ENCODE results near the gene GATAD1. TPM values are rescaled to one million over a fixed set of nuclear protein-coding genes. Genes with fewer than 3 reads are reported as not detected.

GATAD1 gene
- total RNA-seq (2014; rRNA removed) = 15.8 and 20.0 TPM in 2 replicates
- percentile 93 among the genes with signal in this experiment for Bru-seq, nascent RNA
- percentile 93 among the genes with signal in this experiment for BruChase-seq, experiment 1, labeled RNA remaining after a 6-hour chase
- BruChase-seq, experiment 2, labeled RNA remaining after a 2-hour chase = percentile 94 among the genes with signal in this experiment
- long read RNA-seq, transcript GATAD1-201 (5 exons, 3,962 nt) = major isoform, 28 of 80 reads
- long read RNA-seq, partial matches to known transcripts = 24 of 80 reads
- long read RNA-seq, other reads (novel, unspliced or antisense) = 23 of 80 reads

GRCh38 chr7:92447345-92448204, at the start of gene GATAD1:
TSS of gene GATAD1 (plus strand) at chr7:92447482. CDS start at chr7:92447730, 248 bp downstream.
- Histone ChIP-seq H3K9ac (ENCODE audit: low read length) (peak within 1 kb of the TSS; percentile 98), H4K20me1 (ENCODE audit: low read length) (no peaks in the 10 kb centered on the region), H2AFZ (ENCODE audit: low read length) (peak within 1 kb of the TSS; percentile 96), H3K27ac (ENCODE audit: low read length) (peak within 1 kb of the TSS; percentile 61), H3K36me3 (ENCODE audit: low read depth, low read length) (peaks cover 23% of the 10 kb centered on the region), H3K9me3 (ENCODE audit: low read length) (no peaks in the 10 kb centered on the region), H3K4me1 (ENCODE audit: insufficient read depth, low read length) (peaks cover 15% of the 10 kb centered on the region), H3K9me2 (replicated peaks; ENCODE audit: low read length) (no peaks in the 10 kb centered on the region), H3K4me2 (ENCODE audit: low read length) (peak within 1 kb of the TSS; percentile 82), H3K4me3 (ENCODE audit: low read length) (peak within 1 kb of the TSS; percentile 93), H3F3A (ENCODE audit: low read length, unreplicated experiment) (no peaks in the 10 kb centered on the region), H3K27me3 (ENCODE audit: low read length) (no peaks in the 10 kb centered on the region), H3K79me2 (ENCODE audit: low read length) (peaks cover 14% of the 10 kb centered on the region)
- no peak for TF ChIP-seq EZH2phosphoT487 (IDR thresholded peaks at IDR 0.05; ENCODE audit: borderline replicate concordance, low read length)
- TF ChIP-seq CTCF (conservative IDR thresholded peaks at IDR 0.05; ENCODE audit: low read depth, low read length) = peak; percentile 80
- no peak for TF ChIP-seq EZH2 (IDR thresholded peaks at IDR 0.05; ENCODE audit: low read length, unreplicated experiment)
- ATAC-seq (peak; percentile 90), DNase-seq (peak; percentile 89)
- POLR2A ChIA-PET (ENCODE audit: unreplicated experiment) = interaction anchor here (0.6 to 1.1 kb wide), 4 partner anchors 81 to 590 kb away, joined by 3 to 12 read pairs (median 4); partner anchors contain the start of genes PEX1 and RBM48
- CTCF ChIA-PET = interaction anchor here (0.6 to 2.5 kb wide), 9 partner anchors 14 to 268 kb away, joined by 3 to 26 read pairs (median 4); partner anchors contain the start of genes ANKIB1, KRIT1, PEX1 and RBM48
- intact Hi-C loops (cut with micrococcal nuclease) = loop anchor here (1.0 to 5.0 kb wide), 7 partner anchors 13 to 565 kb away; partner anchors contain the start of genes ANKIB1, CYP51A1, KRIT1 and LRRD1
- BruUV-seq (replicated peaks) = no TSS peak

GRCh38 chr7:92397542-92397941, 49.7 kb upstream of the GATAD1 start:
- Histone ChIP-seq H3K27ac (ENCODE audit: low read length) (no peak overlapping the region), H3K9ac (ENCODE audit: low read length) (no peak overlapping the region), H3K9me2 (replicated peaks; ENCODE audit: low read length) (no peaks in the 10 kb centered on the region), H3K4me2 (ENCODE audit: low read length) (no peak overlapping the region), H3K27me3 (ENCODE audit: low read length) (no peaks in the 10 kb centered on the region), H3K4me3 (ENCODE audit: low read length) (no peak overlapping the region), H3K36me3 (ENCODE audit: low read depth, low read length) (peaks cover 14% of the 10 kb centered on the region; the same call in 1 of the 2 replicates), H3K9me3 (ENCODE audit: low read length) (no peaks in the 10 kb centered on the region), H2AFZ (ENCODE audit: low read length) (no peak overlapping the region), H3K79me2 (ENCODE audit: low read length) (no peaks in the 10 kb centered on the region), H3F3A (ENCODE audit: low read length, unreplicated experiment) (no peaks in the 10 kb centered on the region), H3K4me1 (ENCODE audit: insufficient read depth, low read length) (no peaks in the 10 kb centered on the region), H4K20me1 (ENCODE audit: low read length) (no peaks in the 10 kb centered on the region)
- DNase-seq = no peak
- intact Hi-C loops (cut with micrococcal nuclease) = no loop called here
- ChIA-PET CTCF (no interaction called here), POLR2A (ENCODE audit: unreplicated experiment) (no interaction called here)
- ATAC-seq = no peak
- BruUV-seq (replicated peaks) = no TSS peak
- TF ChIP-seq CTCF (conservative IDR thresholded peaks at IDR 0.05; ENCODE audit: low read depth, low read length) = no peak
- TF ChIP-seq EZH2phosphoT487 (IDR thresholded peaks at IDR 0.05; ENCODE audit: borderline replicate concordance, low read length) = no peak
- TF ChIP-seq EZH2 (IDR thresholded peaks at IDR 0.05; ENCODE audit: low read length, unreplicated experiment) = no peak
